EH (cell line): ENCODE data around the gene ZBTB1.

Experiments used
- DNase-seq: peaks from one replicate; pipeline ENCODE4 v3.0.0-alpha.2; 2015; ENCODE audit warnings: low read depth

Gene ZBTB1

GRCh38 chr14:64572386-64573104 is 68.0 kb downstream of the ZBTB1 start:
- DNase-seq, result no peak

- DNase-seq, result no peak
Measured at GRCh38 chr14:64573109-64573508, 68.5 kb downstream of the ZBTB1 start.
